Lower lobe of right lung (tissue), 2 donors: ENCODE results near the gene ZNF655. TPM values are rescaled to one million over a fixed set of nuclear protein-coding genes. Genes with fewer than 3 reads are reported as not detected.

Experiments
- ATAC-seq, 2 donors: fragments of 200-7000 bp; cut with Tn5 transposase; one replicate each; pipeline ENCODE4 v1.9.1; 2020 to 2022; ENCODE audit warnings: mild to moderate bottlenecking in 2 of 2, moderate library complexity in 2 of 2
- DNase-seq: peaks from one replicate; pipeline ENCODE4 v3.0.0-alpha.2; 2020
- H3K27ac ChIP-seq: fragments of 200-600 bp; one replicate; pipeline ENCODE4 v1.8.0; 2022
- H3K27me3 ChIP-seq: fragments of 200-600 bp; one replicate; pipeline ENCODE4 v1.8.0; 2022; ENCODE audit warnings: low read depth
- H3K36me3 ChIP-seq: fragments of 200-600 bp; one replicate; pipeline ENCODE4 v1.8.0; 2022; ENCODE audit warnings: mild to moderate bottlenecking
- H3K4me1 ChIP-seq: fragments of 200-600 bp; one replicate; pipeline ENCODE4 v1.8.0; 2022
- H3K4me3 ChIP-seq: fragments of 200-600 bp; one replicate; pipeline ENCODE4 v1.8.0; 2022; ENCODE audit warnings: mild to moderate bottlenecking
- H3K9me3 ChIP-seq: fragments of 200-600 bp; one replicate; pipeline ENCODE4 v1.8.0; 2022
- intact Hi-C: fragments of 100-400 bp; cut with DNase I; formaldehyde crosslinking; loops from one replicate; pipeline ENCODE4 v1.11.0; 2022
- total RNA-seq: library from RNA; stranded (reverse); fragmentation: NEBNext Ultra II Directional; extraction: Animal tissue kit (Norgen Biotek cat#: 25700); gene quantifications from one replicate; pipeline ENCODE4 v1.2.1, GENCODE V29; 2021
- TF ChIP-seq, protein P1 (sequence below): fragments of 200-600 bp; IDR thresholded peaks from one replicate; pipeline ENCODE4 v1.8.0; 2022; ENCODE audit warnings: antibody characterized with exemption, mild to moderate bottlenecking
- donor health status: DM: no; HTN: yes; CAD: no; lungs with severe emphysema.

The ZNF655 gene
- total RNA-seq, 1 donor from 2014 or later = 71.6 TPM

DNA sequence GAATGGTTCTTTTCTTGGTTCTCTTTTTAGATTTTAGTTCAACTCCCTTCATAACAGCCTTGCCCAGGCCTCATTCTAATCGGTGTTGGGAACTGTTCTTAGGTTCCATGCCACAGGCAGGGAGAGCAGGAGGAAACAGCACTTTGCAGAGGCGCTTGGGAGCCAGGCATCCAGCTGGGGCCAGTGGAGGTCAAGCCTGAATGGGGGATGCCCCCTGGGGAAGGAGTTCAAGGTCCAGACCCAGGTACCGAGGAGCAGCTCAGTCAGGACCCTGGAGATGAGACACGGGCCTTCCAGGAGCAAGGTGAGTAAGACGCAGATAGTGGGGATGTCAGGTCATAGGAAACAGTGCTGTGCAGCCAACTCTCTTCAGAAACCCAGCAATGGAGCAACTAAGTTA, 62.8 kb downstream of the ZNF655 start:
- peaks cover 10% of the 10 kb centered on the region for H3K4me1 ChIP-seq
- H3K36me3 ChIP-seq = peaks cover 80% of the 10 kb centered on the region
- H3K9me3 ChIP-seq = no peaks in the 10 kb centered on the region
- H3K27ac ChIP-seq = no peak overlapping the region
- intact Hi-C loops = no loop called here
- DNase-seq (no peak), ATAC-seq (no peak)
- H3K27me3 ChIP-seq = no peaks in the 10 kb centered on the region
- TF ChIP-seq, protein P1, sequence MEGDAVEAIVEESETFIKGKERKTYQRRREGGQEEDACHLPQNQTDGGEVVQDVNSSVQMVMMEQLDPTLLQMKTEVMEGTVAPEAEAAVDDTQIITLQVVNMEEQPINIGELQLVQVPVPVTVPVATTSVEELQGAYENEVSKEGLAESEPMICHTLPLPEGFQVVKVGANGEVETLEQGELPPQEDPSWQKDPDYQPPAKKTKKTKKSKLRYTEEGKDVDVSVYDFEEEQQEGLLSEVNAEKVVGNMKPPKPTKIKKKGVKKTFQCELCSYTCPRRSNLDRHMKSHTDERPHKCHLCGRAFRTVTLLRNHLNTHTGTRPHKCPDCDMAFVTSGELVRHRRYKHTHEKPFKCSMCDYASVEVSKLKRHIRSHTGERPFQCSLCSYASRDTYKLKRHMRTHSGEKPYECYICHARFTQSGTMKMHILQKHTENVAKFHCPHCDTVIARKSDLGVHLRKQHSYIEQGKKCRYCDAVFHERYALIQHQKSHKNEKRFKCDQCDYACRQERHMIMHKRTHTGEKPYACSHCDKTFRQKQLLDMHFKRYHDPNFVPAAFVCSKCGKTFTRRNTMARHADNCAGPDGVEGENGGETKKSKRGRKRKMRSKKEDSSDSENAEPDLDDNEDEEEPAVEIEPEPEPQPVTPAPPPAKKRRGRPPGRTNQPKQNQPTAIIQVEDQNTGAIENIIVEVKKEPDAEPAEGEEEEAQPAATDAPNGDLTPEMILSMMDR = no peak
- no peak overlapping the region for H3K4me3 ChIP-seq

DNA sequence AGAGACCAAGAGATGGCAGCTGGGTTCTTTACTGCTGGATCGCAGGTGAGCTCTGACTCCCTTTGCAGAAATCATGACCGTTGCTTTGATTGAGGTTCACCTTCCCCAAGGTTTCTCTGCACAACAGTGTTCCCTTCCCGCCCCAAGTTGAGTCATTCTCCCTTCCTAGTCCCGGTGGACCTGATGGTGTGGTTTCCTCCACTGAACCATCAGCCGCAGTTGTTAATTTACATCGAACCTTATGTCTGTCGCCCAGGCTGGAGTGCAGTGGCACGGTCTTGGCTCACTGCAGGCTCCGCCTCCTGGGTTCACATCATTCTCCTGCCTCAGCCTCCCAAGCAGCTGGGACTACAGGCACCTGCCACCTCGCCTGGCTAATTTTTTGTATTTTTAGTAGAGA, 64.2 kb downstream of the ZNF655 start:
- no peak for DNase-seq
- Histone ChIP-seq H3K27me3 (no peaks in the 10 kb centered on the region), H3K36me3 (peaks cover 93% of the 10 kb centered on the region), H3K4me3 (no peak overlapping the region), H3K9me3 (no peaks in the 10 kb centered on the region), H3K4me1 (peaks cover 5% of the 10 kb centered on the region), H3K27ac (no peak overlapping the region)
- TF ChIP-seq, protein P1 = no peak
- no peak for ATAC-seq
- intact Hi-C loops = no loop called here

DNA sequence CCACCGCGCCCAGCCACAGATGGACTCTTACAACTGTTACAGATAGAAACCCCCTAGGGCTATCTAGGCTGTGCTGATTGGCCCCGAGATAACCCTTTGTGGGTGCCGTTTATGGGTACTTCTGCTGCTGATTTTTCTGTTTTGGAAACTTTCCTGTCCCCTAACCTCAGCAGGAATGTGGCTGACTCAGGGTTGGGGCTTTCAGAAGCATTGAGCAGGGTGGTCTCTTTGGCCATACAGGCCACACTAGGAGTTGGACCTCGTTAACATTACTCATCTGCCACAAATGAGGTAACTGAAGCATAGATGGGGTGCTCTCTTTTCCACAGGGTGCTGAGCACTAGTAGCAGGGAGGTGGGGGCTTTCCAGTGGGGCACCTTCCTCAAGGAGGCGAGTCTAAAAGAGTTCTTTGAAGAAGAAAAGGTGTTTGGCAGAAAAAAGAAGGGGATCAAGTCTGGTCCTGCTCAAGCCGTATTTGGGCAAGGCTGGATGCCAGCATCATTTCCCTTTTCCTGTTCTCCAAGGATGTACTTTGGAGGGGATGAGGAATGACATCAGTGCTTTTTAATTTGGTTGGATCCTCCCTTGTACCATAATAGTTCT, 64.8 kb downstream of the ZNF655 start:
- Histone ChIP-seq H3K4me1 (no peaks in the 10 kb centered on the region), H3K27me3 (no peaks in the 10 kb centered on the region), H3K36me3 (peaks cover 99% of the 10 kb centered on the region), H3K9me3 (no peaks in the 10 kb centered on the region), H3K27ac (no peak overlapping the region), H3K4me3 (no peak overlapping the region)
- DNase-seq (no peak), ATAC-seq (no peak)
- TF ChIP-seq, protein P1 = no peak
- intact Hi-C loops = no loop called here

DNA sequence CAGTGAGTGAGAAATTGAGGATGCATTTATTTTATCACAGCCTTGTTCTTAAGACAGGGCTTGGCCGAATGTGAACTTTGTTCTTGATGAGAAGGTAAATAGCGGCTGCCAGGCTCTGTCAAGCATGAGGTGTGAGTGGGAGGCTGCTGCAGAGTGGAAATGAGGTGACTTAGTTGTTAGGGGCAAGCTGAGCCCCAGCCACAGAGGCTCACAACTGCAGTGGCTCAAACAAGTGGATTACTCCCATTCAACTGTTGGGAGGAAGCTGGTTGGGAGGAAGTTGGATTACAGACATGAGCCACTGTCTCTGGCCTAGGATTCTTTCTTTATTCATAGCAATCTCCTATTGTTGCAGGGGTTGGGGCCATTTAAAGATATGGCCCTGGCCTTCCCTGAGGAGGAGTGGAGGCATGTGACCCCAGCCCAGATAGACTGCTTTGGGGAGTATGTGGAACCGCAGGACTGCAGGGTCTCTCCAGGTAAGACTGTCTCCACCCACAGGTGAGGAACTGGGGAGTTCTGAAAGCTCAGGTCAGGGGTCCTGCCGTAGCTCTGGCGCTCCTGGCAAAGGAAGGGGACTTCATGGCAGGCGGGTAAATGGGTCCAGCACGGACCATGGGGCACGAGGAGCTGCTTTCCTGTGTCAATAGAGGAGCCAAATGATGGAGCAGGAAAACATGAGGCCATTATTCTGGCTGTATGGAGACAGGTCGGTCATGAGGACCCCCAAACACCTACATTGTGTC, 65.4 kb downstream of the ZNF655 start:
- intact Hi-C loops = no loop called here
- H3K27ac ChIP-seq = no peak overlapping the region
- DNase-seq = no peak
- peaks cover 100% of the 10 kb centered on the region for H3K36me3 ChIP-seq
- TF ChIP-seq, protein P1 = no peak
- no peak for ATAC-seq
- H3K4me3 ChIP-seq = no peak overlapping the region
- H3K27me3 ChIP-seq = no peaks in the 10 kb centered on the region
- H3K9me3 ChIP-seq = no peaks in the 10 kb centered on the region
- no peaks in the 10 kb centered on the region for H3K4me1 ChIP-seq

GRCh38 chr7:99624484-99624883, 66.0 kb downstream of the ZNF655 start:
- ATAC-seq = peak; percentile 30 to 40
- H3K4me3 ChIP-seq = no peak overlapping the region
- no peaks in the 10 kb centered on the region for H3K9me3 ChIP-seq
- no peaks in the 10 kb centered on the region for H3K4me1 ChIP-seq
- no peak overlapping the region for H3K27ac ChIP-seq
- TF ChIP-seq, protein P1 = no peak
- H3K36me3 ChIP-seq = peaks cover 100% of the 10 kb centered on the region
- no peaks in the 10 kb centered on the region for H3K27me3 ChIP-seq
- intact Hi-C loops = no loop called here
- DNase-seq = no peak
